T-helper 2 cell treated with Interferon-gamma antibody and Interleukin-4, amounts not matched to agents 5 μg/mL and 100 μg/mL, for 36 hours (primary cell): ENCODE measurements around the gene TFIP11.

Source experiments
- DNase-seq: peaks from one replicate; pipeline ENCODE4 v3.0.0; 2021; ENCODE audit warnings: low spot score
- H3K27ac Mint-ChIP-seq: one replicate; pipeline ENCODE4 v1.8.0; 2021; ENCODE audit warnings: mild to moderate bottlenecking, mixed read lengths
- H3K27me3 Mint-ChIP-seq: one replicate; pipeline ENCODE4 v1.8.0; 2021; ENCODE audit warnings: low read depth, mixed read lengths
- H3K36me3 Mint-ChIP-seq: one replicate; pipeline ENCODE4 v1.8.0; 2021; ENCODE audit warnings: low read depth, mixed read lengths
- H3K4me1 Mint-ChIP-seq: one replicate; pipeline ENCODE4 v1.8.0; 2021; ENCODE audit warnings: low read depth, mixed read lengths
- H3K4me3 Mint-ChIP-seq: one replicate; pipeline ENCODE4 v1.8.0; 2022; ENCODE audit warnings: mild to moderate bottlenecking, moderate library complexity, mixed read lengths
- H3K9me3 Mint-ChIP-seq: one replicate; pipeline ENCODE4 v1.8.0; 2021; ENCODE audit warnings: mixed read lengths

The TFIP11 gene

GRCh38 chr22:26508148-26508547 is 4.1 kb downstream of the TFIP11 start:
- no peak for DNase-seq
- Mint-ChIP-seq H3K36me3 (peaks cover 48% of the 10 kb centered on the region), H3K4me1 (peaks cover 27% of the 10 kb centered on the region), H3K4me3 (no peak overlapping the region), H3K9me3 (no peaks in the 10 kb centered on the region), H3K27me3 (no peaks in the 10 kb centered on the region), H3K27ac (no peak overlapping the region)

GRCh38 chr22:26503758-26504157 is 8.5 kb downstream of the TFIP11 start:
- Mint-ChIP-seq H3K4me1 (peaks cover 22% of the 10 kb centered on the region), H3K36me3 (peaks cover 66% of the 10 kb centered on the region), H3K27ac (peak overlapping the region; percentile 80), H3K4me3 (peak overlapping the region; percentile 63), H3K27me3 (no peaks in the 10 kb centered on the region), H3K9me3 (no peaks in the 10 kb centered on the region)
- DNase-seq: no peak

GRCh38 chr22:26502688-26503561 is 9.3 kb downstream of the TFIP11 start:
- no peaks in the 10 kb centered on the region for H3K9me3 Mint-ChIP-seq
- peak; percentile 42 for DNase-seq
- no peaks in the 10 kb centered on the region for H3K27me3 Mint-ChIP-seq
- peaks cover 22% of the 10 kb centered on the region for H3K4me1 Mint-ChIP-seq
- H3K36me3 Mint-ChIP-seq: peaks cover 67% of the 10 kb centered on the region
- H3K4me3 Mint-ChIP-seq: peak overlapping the region; percentile 63
- peak overlapping the region; percentile 80 for H3K27ac Mint-ChIP-seq

GRCh38 chr22:26501996-26502395 is 10.3 kb downstream of the TFIP11 start:
- H3K4me1 Mint-ChIP-seq: peaks cover 22% of the 10 kb centered on the region
- no peak overlapping the region for H3K27ac Mint-ChIP-seq
- H3K4me3 Mint-ChIP-seq: no peak overlapping the region
- H3K9me3 Mint-ChIP-seq: no peaks in the 10 kb centered on the region
- DNase-seq: no peak
- H3K36me3 Mint-ChIP-seq: peaks cover 73% of the 10 kb centered on the region
- H3K27me3 Mint-ChIP-seq: no peaks in the 10 kb centered on the region

- no peaks in the 10 kb centered on the region for H3K9me3 Mint-ChIP-seq
- H3K27ac Mint-ChIP-seq: no peak overlapping the region
- peaks cover 71% of the 10 kb centered on the region for H3K36me3 Mint-ChIP-seq
Measured at GRCh38 chr22:26499188-26499703, 13.0 kb downstream of the TFIP11 start.

GRCh38 chr22:26496456-26496855 is 15.8 kb downstream of the TFIP11 start:
- H3K27ac Mint-ChIP-seq: no peak overlapping the region
- no peaks in the 10 kb centered on the region for H3K27me3 Mint-ChIP-seq
- no peaks in the 10 kb centered on the region for H3K9me3 Mint-ChIP-seq
- H3K4me3 Mint-ChIP-seq: no peak overlapping the region
- no peak for DNase-seq
- peaks cover 8% of the 10 kb centered on the region for H3K4me1 Mint-ChIP-seq
- H3K36me3 Mint-ChIP-seq: peaks cover 67% of the 10 kb centered on the region

More at GRCh38 chr22:26499188-26499703, 13.0 kb downstream of the TFIP11 start:
- Mint-ChIP-seq H3K27me3 (no peaks in the 10 kb centered on the region), H3K4me1 (peaks cover 20% of the 10 kb centered on the region), H3K4me3 (no peak overlapping the region)
- no peak for DNase-seq

- no peaks in the 10 kb centered on the region for H3K27me3 Mint-ChIP-seq
- no peak overlapping the region for H3K27ac Mint-ChIP-seq
- H3K36me3 Mint-ChIP-seq: peaks cover 58% of the 10 kb centered on the region
Measured at GRCh38 chr22:26494506-26494905, 17.8 kb downstream of the TFIP11 start.

GRCh38 chr22:26492220-26492619 is 20.1 kb downstream of the TFIP11 start:
- Mint-ChIP-seq H3K27ac (no peak overlapping the region), H3K36me3 (peaks cover 53% of the 10 kb centered on the region), H3K4me3 (no peak overlapping the region), H3K9me3 (no peaks in the 10 kb centered on the region), H3K27me3 (no peaks in the 10 kb centered on the region), H3K4me1 (peaks cover 7% of the 10 kb centered on the region)
- DNase-seq: no peak

More at GRCh38 chr22:26494506-26494905, 17.8 kb downstream of the TFIP11 start:
- DNase-seq: no peak
- Mint-ChIP-seq H3K9me3 (no peaks in the 10 kb centered on the region), H3K4me1 (peaks cover 7% of the 10 kb centered on the region), H3K4me3 (no peak overlapping the region)

GRCh38 chr22:26489447-26490036 is 22.7 kb downstream of the TFIP11 start:
- no peak for DNase-seq
- no peak overlapping the region for H3K27ac Mint-ChIP-seq
- no peak overlapping the region for H3K4me3 Mint-ChIP-seq
- H3K36me3 Mint-ChIP-seq: peaks cover 37% of the 10 kb centered on the region
- H3K9me3 Mint-ChIP-seq: no peaks in the 10 kb centered on the region
- H3K4me1 Mint-ChIP-seq: peaks cover 20% of the 10 kb centered on the region
- H3K27me3 Mint-ChIP-seq: no peaks in the 10 kb centered on the region

- no peak for DNase-seq
- Mint-ChIP-seq H3K36me3 (peaks cover 25% of the 10 kb centered on the region), H3K4me1 (peaks cover 20% of the 10 kb centered on the region), H3K27me3 (no peaks in the 10 kb centered on the region), H3K9me3 (no peaks in the 10 kb centered on the region), H3K4me3 (no peak overlapping the region), H3K27ac (no peak overlapping the region)
Measured at GRCh38 chr22:26487996-26488395, 24.3 kb downstream of the TFIP11 start.

GRCh38 chr22:26486394-26486793 is 25.9 kb downstream of the TFIP11 start:
- Mint-ChIP-seq H3K9me3 (no peaks in the 10 kb centered on the region), H3K4me1 (peaks cover 34% of the 10 kb centered on the region), H3K36me3 (peaks cover 14% of the 10 kb centered on the region), H3K27ac (no peak overlapping the region), H3K4me3 (no peak overlapping the region), H3K27me3 (no peaks in the 10 kb centered on the region)
- no peak for DNase-seq

- peaks cover 39% of the 10 kb centered on the region for H3K4me1 Mint-ChIP-seq
- no peak for DNase-seq
- H3K36me3 Mint-ChIP-seq: peaks cover 14% of the 10 kb centered on the region
- H3K9me3 Mint-ChIP-seq: no peaks in the 10 kb centered on the region
- H3K27ac Mint-ChIP-seq: peak overlapping the region; percentile 55
- peak overlapping the region; percentile 54 for H3K4me3 Mint-ChIP-seq
- H3K27me3 Mint-ChIP-seq: no peaks in the 10 kb centered on the region
Measured at GRCh38 chr22:26485806-26486390, 26.4 kb downstream of the TFIP11 start.

- Mint-ChIP-seq H3K27me3 (no peaks in the 10 kb centered on the region), H3K9me3 (no peaks in the 10 kb centered on the region), H3K27ac (peak overlapping the region; percentile 55), H3K36me3 (peaks cover 12% of the 10 kb centered on the region), H3K4me3 (peak overlapping the region; percentile 54), H3K4me1 (peaks cover 45% of the 10 kb centered on the region)
- DNase-seq: no peak
Measured at GRCh38 chr22:26485013-26485412, 27.3 kb downstream of the TFIP11 start.

GRCh38 chr22:26484360-26484706 is 27.9 kb downstream of the TFIP11 start:
- DNase-seq: no peak
- Mint-ChIP-seq H3K4me1 (peaks cover 52% of the 10 kb centered on the region), H3K27me3 (no peaks in the 10 kb centered on the region), H3K4me3 (peak overlapping the region; percentile 92), H3K9me3 (no peaks in the 10 kb centered on the region), H3K36me3 (peaks cover 14% of the 10 kb centered on the region), H3K27ac (peak overlapping the region; percentile 93)
